Measurements from ENCODE around the gene SLC7A14.

Gene SLC7A14

DNA sequence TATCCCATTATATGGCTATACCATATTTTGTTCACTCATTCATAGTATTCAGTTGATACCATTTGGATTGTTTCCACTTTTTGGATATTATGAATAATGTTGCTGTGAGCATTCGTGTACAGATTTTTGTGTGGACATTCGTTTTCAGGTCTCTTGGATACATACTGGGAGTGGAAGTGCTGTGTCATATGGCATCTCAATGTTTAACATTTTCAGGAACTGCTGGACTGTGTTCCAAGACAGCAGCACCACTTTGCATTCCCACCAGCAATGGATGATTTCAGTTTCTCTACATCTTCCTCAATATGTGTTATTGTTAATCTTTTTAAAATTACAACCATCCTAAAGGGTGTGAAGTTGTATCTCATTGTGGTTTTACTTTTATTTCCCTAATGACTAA lies 34.6 kb downstream of the SLC7A14 start:
- H3K9ac ChIP-seq, result no peak overlapping the region
- no peaks in the 10 kb centered on the region for H3K36me3 ChIP-seq
- no peak overlapping the region for H3K4me2 ChIP-seq
- no peak for TF ChIP-seq Cebpa-rat (IDR thresholded peaks at IDR 0.05)
- no peak overlapping the region for H3K27ac ChIP-seq
- H3K4me1 ChIP-seq, result peaks cover 30% of the 10 kb centered on the region
- H4K20me1 ChIP-seq, result no peaks in the 10 kb centered on the region
- no peak overlapping the region for H3K4me3 ChIP-seq
- no peaks in the 10 kb centered on the region for H3K27me3 ChIP-seq
- H3K9me3 ChIP-seq, result no peaks in the 10 kb centered on the region

DNA sequence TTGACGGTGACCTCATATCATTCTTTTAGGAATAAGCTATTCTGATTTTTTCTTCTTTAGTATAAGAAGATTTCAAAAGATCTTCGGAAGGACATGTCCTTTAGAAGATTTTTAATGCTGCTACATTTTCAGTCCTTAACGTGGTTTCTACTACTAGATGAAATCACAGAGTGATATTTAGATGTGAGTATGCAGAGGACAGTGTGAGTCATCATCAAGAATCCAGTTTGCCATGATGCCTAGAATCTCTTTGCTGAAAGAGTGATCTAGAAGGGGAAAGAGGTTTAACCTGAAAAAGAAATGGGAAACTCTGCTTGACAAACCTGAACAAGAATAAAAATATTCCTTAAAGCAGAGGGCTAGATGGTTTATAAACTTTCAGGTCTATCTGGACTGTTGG lies 43.2 kb downstream of the SLC7A14 start:
- Histone ChIP-seq H3K9ac (no peak overlapping the region), H3K27me3 (no peaks in the 10 kb centered on the region), H4K20me1 (no peaks in the 10 kb centered on the region), H3K4me3 (no peak overlapping the region), H3K4me1 (no peaks in the 10 kb centered on the region), H3K36me3 (no peaks in the 10 kb centered on the region), H3K27ac (no peak overlapping the region), H3K9me3 (peaks cover 4% of the 10 kb centered on the region; the same call in 1 of the 2 replicates), H3K4me2 (no peak overlapping the region)
- no peak for TF ChIP-seq Cebpa-rat (IDR thresholded peaks at IDR 0.05)

DNA sequence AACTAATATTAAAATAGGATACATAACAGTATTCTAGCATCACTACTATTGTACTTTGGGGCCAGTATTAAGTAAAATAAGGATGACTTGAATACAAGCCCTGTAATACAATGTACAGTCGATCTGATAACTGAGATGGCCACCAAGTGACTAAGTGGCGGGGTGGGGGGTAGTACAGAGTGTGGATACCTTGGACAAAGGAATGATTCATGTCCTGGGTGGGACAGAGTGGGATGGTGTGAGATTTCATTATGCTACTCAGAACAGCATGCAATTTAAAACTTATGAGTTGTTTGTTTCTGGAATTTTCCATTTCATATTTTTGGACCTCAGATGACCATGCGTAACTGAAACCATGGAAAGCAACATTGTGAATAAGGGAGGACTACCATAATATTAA lies 46.0 kb downstream of the SLC7A14 start:
- Histone ChIP-seq H3K27ac (no peak overlapping the region), H3K27me3 (no peaks in the 10 kb centered on the region), H3K4me1 (no peaks in the 10 kb centered on the region), H4K20me1 (no peaks in the 10 kb centered on the region), H3K9ac (no peak overlapping the region), H3K9me3 (peaks cover 4% of the 10 kb centered on the region; the same call in 1 of the 2 replicates), H3K4me2 (no peak overlapping the region), H3K4me3 (no peak overlapping the region), H3K36me3 (no peaks in the 10 kb centered on the region)
- no peak for TF ChIP-seq Cebpa-rat (IDR thresholded peaks at IDR 0.05)

DNA sequence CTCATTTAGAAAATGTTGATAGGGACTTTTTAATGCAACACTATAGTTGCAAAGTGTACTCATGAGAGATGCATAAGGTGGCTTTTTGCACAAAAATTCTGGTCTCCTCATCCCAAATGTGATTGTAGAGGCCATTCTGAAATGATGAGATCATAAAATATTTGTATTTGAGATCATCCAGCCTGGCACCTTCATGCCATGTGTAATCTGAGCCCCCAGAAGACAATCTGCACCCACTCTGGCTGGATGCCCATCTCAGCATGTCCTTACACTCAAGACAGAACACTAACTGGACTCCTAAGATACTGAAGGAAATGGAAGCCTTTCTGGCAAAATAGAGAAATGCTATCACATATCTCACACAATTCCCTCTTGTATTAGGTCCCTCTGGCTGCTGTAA lies 49.2 kb downstream of the SLC7A14 start:
- no peaks in the 10 kb centered on the region for H3K36me3 ChIP-seq
- no peaks in the 10 kb centered on the region; the same call in 1 of the 2 replicates for H3K4me1 ChIP-seq
- H3K4me2 ChIP-seq, result no peak overlapping the region
- no peak overlapping the region for H3K4me3 ChIP-seq
- TF ChIP-seq Cebpa-rat (IDR thresholded peaks at IDR 0.05), result no peak
- H3K27ac ChIP-seq, result no peak overlapping the region
- no peak overlapping the region for H3K9ac ChIP-seq
- H3K27me3 ChIP-seq, result no peaks in the 10 kb centered on the region
- no peaks in the 10 kb centered on the region for H4K20me1 ChIP-seq
- H3K9me3 ChIP-seq, result no peaks in the 10 kb centered on the region

DNA sequence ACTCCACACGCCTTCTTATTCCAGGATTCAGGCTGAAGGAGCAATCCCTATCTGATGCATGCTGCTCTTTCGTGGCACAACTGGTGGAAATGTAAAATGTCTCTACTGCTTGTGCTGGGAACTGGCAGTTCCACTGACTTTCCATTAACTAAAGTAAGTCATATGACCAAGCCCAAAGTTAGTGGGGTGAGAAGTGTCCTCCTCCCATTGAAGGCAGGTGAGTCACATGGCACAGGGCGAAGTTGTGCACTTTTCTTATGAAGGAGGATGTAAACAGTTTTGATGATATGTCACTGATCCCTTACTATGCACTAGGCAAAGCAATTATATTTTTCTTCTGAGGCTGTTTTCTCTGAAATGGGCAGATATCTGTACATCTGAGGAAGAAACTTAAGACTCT lies 51.6 kb downstream of the SLC7A14 start:
- no peak overlapping the region for H3K27ac ChIP-seq
- no peak for TF ChIP-seq Cebpa-rat (IDR thresholded peaks at IDR 0.05)
- H3K27me3 ChIP-seq, result no peaks in the 10 kb centered on the region
- H3K4me2 ChIP-seq, result no peak overlapping the region
- peaks cover 8% of the 10 kb centered on the region for H3K4me1 ChIP-seq
- no peaks in the 10 kb centered on the region for H4K20me1 ChIP-seq
- H3K9ac ChIP-seq, result no peak overlapping the region
- H3K9me3 ChIP-seq, result no peaks in the 10 kb centered on the region
- H3K4me3 ChIP-seq, result no peak overlapping the region
- no peaks in the 10 kb centered on the region for H3K36me3 ChIP-seq

DNA sequence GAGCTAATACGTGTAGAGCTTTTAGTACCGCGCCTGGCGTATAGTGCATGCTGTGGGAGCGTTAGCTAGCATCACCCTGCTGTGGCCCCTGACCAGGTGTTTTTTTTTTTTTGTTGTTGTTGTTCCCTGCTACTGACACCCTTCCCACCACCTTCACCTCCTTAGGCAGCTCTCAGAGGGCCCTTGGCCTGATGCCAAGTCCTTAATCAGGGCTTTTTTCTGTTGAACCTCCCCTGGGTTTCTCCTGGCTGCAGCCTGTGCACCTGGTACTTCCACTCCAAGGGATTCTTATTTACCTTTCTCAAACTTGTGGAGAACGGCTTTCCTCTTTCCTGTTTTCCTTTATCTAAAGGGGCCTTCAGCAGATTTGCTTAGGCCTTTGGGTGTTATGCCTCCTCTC lies 53.3 kb downstream of the SLC7A14 start:
- Histone ChIP-seq H3K4me3 (no peak overlapping the region), H3K4me2 (no peak overlapping the region), H3K27ac (no peak overlapping the region), H3K36me3 (no peaks in the 10 kb centered on the region), H3K9ac (no peak overlapping the region), H4K20me1 (no peaks in the 10 kb centered on the region), H3K9me3 (no peaks in the 10 kb centered on the region), H3K27me3 (no peaks in the 10 kb centered on the region), H3K4me1 (peaks cover 8% of the 10 kb centered on the region)
- TF ChIP-seq Cebpa-rat (IDR thresholded peaks at IDR 0.05), result no peak

DNA sequence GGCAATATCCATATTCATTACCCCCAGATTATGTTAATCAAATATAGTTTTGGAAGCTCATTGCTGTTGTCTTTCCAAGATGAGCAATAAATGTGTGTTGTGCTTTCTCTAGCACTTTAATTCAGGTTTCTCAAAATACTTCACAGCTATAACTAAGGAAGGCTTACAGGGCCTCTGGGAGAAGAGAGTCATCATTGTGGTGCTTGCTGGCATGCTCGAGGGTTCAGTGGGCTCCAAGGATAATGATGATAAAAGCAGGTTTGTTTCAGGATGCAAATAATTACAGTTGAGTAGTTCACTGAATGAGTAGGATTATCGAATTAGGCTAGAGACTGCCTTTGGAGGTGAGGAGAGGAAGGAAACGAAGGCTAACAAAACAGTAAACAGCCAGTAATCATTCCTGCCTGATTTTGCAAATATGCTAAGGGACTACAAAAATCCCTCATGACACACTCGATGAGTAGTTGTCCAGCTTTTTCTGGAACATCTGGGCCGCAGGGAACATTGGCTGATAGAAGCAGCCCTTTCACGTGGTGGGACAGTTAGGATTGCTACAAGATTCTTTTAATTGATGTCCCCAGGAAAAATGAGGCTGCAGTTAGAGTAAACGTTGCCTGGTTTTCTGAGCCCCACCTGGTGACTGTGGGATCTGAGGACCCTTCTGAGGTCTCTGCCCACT lies 54.1 kb downstream of the SLC7A14 start:
- Histone ChIP-seq H3K27me3 (no peaks in the 10 kb centered on the region), H3K9ac (no peak overlapping the region), H3K4me2 (no peak overlapping the region), H3K9me3 (no peaks in the 10 kb centered on the region), H3K4me1 (peaks cover 8% of the 10 kb centered on the region), H3K36me3 (no peaks in the 10 kb centered on the region), H3K27ac (no peak overlapping the region), H4K20me1 (no peaks in the 10 kb centered on the region), H3K4me3 (no peak overlapping the region)
- TF ChIP-seq Cebpa-rat (IDR thresholded peaks at IDR 0.05), result no peak

DNA sequence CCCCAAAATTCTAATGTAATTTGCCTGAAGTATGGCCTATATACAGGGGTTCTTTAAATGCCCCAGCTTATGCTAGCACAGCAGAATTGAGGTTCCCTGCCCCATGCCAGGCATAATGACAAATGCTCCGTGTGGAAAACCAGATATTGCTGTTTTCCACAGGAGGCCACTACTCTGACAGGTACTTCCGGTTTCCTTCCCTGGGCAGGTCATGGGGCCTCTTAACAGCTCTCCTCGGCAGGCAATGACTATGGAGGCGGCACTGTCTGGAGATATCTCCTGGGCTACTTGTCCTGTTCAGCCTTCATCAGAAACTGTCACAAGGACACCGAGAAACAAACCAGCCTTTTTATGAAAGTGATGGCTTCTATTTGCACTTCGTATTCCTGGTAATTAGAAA lies 54.8 kb downstream of the SLC7A14 start:
- Histone ChIP-seq H3K27ac (no peak overlapping the region), H3K27me3 (no peaks in the 10 kb centered on the region), H3K36me3 (no peaks in the 10 kb centered on the region), H3K9me3 (no peaks in the 10 kb centered on the region), H3K4me3 (no peak overlapping the region), H4K20me1 (no peaks in the 10 kb centered on the region), H3K9ac (no peak overlapping the region), H3K4me1 (peaks cover 8% of the 10 kb centered on the region), H3K4me2 (no peak overlapping the region)
- TF ChIP-seq Cebpa-rat (IDR thresholded peaks at IDR 0.05), result no peak

DNA sequence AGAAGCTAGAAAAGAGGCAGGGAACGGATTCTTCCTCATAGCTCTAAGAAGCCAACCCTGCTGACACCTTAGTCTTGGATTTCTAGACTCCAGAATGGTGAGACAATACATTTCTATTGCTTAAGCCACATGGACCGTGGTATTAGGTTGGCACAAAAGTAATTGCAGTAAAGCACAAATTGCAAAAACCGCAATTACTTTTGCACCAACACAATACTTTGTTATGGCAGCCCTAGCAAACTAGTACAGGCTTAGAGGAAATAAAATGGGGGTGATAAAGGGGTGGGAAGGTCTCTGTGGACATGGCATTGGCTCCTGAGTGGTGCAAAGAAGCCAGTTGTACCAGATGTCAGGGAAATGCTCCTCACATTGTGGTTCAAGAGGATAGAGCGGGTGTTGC lies 56.0 kb downstream of the SLC7A14 start:
- Histone ChIP-seq H3K9me3 (0 out of 2 replicates have a peak, but pooled peaks cover 5% of the 10 kb centered on the region), H3K4me2 (no peak overlapping the region), H3K9ac (no peak overlapping the region), H3K27me3 (no peaks in the 10 kb centered on the region), H3K27ac (no peak overlapping the region), H3K4me3 (no peak overlapping the region), H3K4me1 (peaks cover 19% of the 10 kb centered on the region), H3K36me3 (no peaks in the 10 kb centered on the region), H4K20me1 (no peaks in the 10 kb centered on the region)
- no peak for TF ChIP-seq Cebpa-rat (IDR thresholded peaks at IDR 0.05)

DNA sequence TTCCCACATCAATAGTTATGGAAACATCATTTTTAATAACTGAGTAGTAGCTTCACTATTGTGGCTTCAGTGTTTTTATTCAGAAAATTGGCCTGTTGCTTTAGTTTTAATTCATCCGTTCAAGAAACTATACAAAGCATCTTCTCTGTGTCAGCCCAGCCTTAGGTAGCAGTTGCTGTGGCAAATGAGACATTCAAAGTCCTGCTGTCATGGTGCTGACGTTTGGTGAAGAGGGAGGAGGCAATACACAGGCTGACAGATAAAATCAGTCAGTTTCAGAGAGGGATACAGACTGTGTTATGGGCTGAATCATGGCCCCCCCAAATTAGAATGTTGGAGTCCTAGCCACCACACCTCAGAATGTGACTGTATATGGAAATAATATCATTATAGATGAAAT lies 56.5 kb downstream of the SLC7A14 start:
- Histone ChIP-seq H3K9me3 (0 out of 2 replicates have a peak, but pooled peaks cover 5% of the 10 kb centered on the region), H3K27me3 (no peaks in the 10 kb centered on the region), H3K36me3 (no peaks in the 10 kb centered on the region), H3K4me2 (no peak overlapping the region), H3K4me3 (no peak overlapping the region), H3K9ac (no peak overlapping the region), H3K4me1 (peaks cover 22% of the 10 kb centered on the region), H4K20me1 (no peaks in the 10 kb centered on the region), H3K27ac (no peak overlapping the region)
- no peak for TF ChIP-seq Cebpa-rat (IDR thresholded peaks at IDR 0.05)

DNA sequence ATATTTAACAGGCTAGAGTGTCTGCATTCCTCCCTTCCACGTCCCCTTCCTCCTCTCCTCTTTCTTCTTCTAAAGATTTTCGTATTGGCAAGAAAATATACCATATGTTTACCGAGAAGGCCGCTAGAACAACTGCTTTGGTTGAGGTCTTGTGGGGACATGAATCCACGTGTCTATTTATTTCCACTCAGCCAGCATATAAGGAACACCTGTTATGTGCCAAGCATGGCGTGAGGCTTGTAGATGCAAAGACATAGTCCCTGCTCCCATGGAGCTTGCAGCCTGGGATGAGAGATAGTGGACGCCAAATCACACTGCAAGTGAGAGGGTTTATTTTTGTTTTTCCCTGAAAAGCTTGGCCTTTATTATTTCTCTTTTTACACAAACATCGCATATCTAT lies 57.1 kb downstream of the SLC7A14 start:
- peaks cover 22% of the 10 kb centered on the region for H3K4me1 ChIP-seq
- no peaks in the 10 kb centered on the region for H4K20me1 ChIP-seq
- H3K36me3 ChIP-seq, result no peaks in the 10 kb centered on the region
- H3K27me3 ChIP-seq, result no peaks in the 10 kb centered on the region
- H3K4me2 ChIP-seq, result no peak overlapping the region
- no peak for TF ChIP-seq Cebpa-rat (IDR thresholded peaks at IDR 0.05)
- no peak overlapping the region for H3K27ac ChIP-seq
- 0 out of 2 replicates have a peak, but pooled peaks cover 5% of the 10 kb centered on the region for H3K9me3 ChIP-seq
- no peak overlapping the region for H3K9ac ChIP-seq
- H3K4me3 ChIP-seq, result no peak overlapping the region
